ENCODE results near the gene FOXO1. TPM values are rescaled to one million over a fixed set of nuclear protein-coding genes. Genes with fewer than 3 reads are reported as not detected.
A peak's percentile ranks its signal among the peaks of the same experiment; 100 is the strongest.
"Not testable (repeated sequence)": the region's sequence is repeated elsewhere in the genome, so short reads cannot be mapped to it uniquely, and the experiment has no call there.

The FOXO1 gene
- total RNA-seq, 5 donors from 2014 or later (not counting 1 experiment from before 2014, with no cell fraction given), result 73.0 to 89.1 (median 84.5) TPM

DNA sequence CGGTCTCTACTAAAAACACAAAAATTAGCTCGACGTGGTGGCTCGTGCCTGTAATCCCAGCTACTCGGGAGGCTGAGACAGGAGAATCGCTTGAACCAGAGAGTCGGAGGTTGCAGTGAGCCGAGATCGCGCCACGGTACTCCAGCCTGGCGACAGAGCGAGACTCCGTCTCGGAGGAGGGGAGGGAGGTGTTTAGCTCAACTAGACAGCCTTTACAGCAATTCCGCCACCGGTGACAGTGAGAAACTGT, 2.4 kb downstream of the FOXO1 start:
- H3K36me3 Mint-ChIP-seq; H3K9me3 ChIP-seq; H3K9me3 Mint-ChIP-seq; H3K27me3 Mint-ChIP-seq; H3K27me3 ChIP-seq (replicated peaks in 1 of 2; ENCODE audit: control insufficient read depth in 2 of 2, extremely low read depth in 1 of 2, insufficient read depth in 2 of 2, low read length in 1 of 2); H3K36me3 ChIP-seq (ENCODE audit: control insufficient read depth in 2 of 2, extremely low read depth in 1 of 2, insufficient read depth in 1 of 2, low read length in 1 of 2): not testable (repeated sequence)
- Histone ChIP-seq H3K4me1 (ENCODE audit: control insufficient read depth in 1 of 2, extremely low read depth in 1 of 2, insufficient read depth in 2 of 2, low read length in 2 of 2) (peaks cover 35 to 41% of the 10 kb centered on the region in 2 experiments), H3K4me3 (ENCODE audit: control insufficient read depth in 1 of 2, extremely low read depth in 1 of 2, low read length in 1 of 2) (peak overlapping the region; percentile 71 to 96), H3K27ac (ENCODE audit: low read length) (peak overlapping the region; percentile 84)
- WGBS (ENCODE audit: insufficient coverage), result 0% methylated on average over 17 of the region's 17 CpGs
- DNase-seq (peak in 29 of 35 experiments; percentile 49 to 80 (median 66)), ATAC-seq (replicated peaks in 1 of 4) (peak; percentile 34 to 44 (median 35))
- ChIA-PET CTCF (interaction anchor here in 1 of 2 donors (0.8 kb wide), 1 partner anchor 43 kb away, joined by 3 read pairs; no protein-coding TSS in a partner anchor), POLR2A (interaction anchor here in 1 of 2 donors (0.5 to 1.2 kb wide), 7 partner anchors 14 to 178 kb away, joined by 3 to 5 read pairs (median 3); no protein-coding TSS in a partner anchor)
- Mint-ChIP-seq H3K27ac (peak overlapping the region; percentile 94 to 95), H3K4me3 (peak overlapping the region; percentile 90 to 98 (median 96)), H3K4me1 (peaks cover 50 to 64% (median 57%) of the 10 kb centered on the region in 3 donors)

DNA sequence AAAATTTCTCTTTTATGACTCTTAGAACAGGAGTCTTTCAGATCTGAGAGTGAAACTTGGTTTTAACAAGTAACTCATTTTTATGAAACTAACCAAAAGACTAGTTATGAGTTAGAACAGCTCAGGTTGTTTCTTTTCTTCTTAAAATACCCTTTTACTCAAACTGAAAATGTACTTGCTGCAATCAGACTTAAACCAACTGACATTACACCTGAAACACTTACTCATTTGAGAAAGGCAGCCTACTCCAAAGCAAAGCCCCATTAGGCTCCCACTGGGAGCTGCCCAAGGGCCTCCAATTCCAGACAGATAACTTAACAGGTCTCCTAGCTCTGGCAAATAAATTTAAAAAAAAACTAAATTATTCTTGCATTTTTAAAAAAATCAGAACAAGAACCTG, 3.6 kb downstream of the FOXO1 start:
- H3K36me3 Mint-ChIP-seq, result peaks cover 7% of the 10 kb centered on the region
- H3K27ac Mint-ChIP-seq, result peak overlapping the region; percentile 85 to 95
- H3K27me3 ChIP-seq (replicated peaks in 1 of 2; ENCODE audit: control insufficient read depth in 2 of 2, extremely low read depth in 1 of 2, insufficient read depth in 2 of 2, low read length in 1 of 2), result no peaks in the 10 kb centered on the region
- H3K4me1 Mint-ChIP-seq, result peaks cover 52 to 68% (median 61%) of the 10 kb centered on the region in 3 donors
- H3K4me3 Mint-ChIP-seq, result peak overlapping the region; percentile 90 to 98 (median 96)
- H3K9me3 ChIP-seq, result no peaks in the 10 kb centered on the region
- peak overlapping the region; percentile 7 for H3K27ac ChIP-seq (ENCODE audit: low read length)
- ChIA-PET POLR2A (no interaction called here), CTCF (interaction anchor here in 1 of 2 donors (0.7 kb wide), 1 partner anchor 33 kb away, joined by 3 read pairs; no protein-coding TSS in a partner anchor)
- H3K4me1 ChIP-seq (ENCODE audit: control insufficient read depth in 1 of 2, extremely low read depth in 1 of 2, insufficient read depth in 2 of 2, low read length in 2 of 2), result peaks cover 38 to 45% of the 10 kb centered on the region in 2 experiments
- no peaks in the 10 kb centered on the region for H3K9me3 Mint-ChIP-seq
- ATAC-seq (replicated peaks in 1 of 4) (no peak), DNase-seq (no peak)
- peaks cover 3 to 5% of the 10 kb centered on the region in 2 donors for H3K36me3 ChIP-seq (ENCODE audit: control insufficient read depth in 2 of 2, extremely low read depth in 1 of 2, insufficient read depth in 1 of 2, low read length in 1 of 2)
- H3K27me3 Mint-ChIP-seq, result no peaks in the 10 kb centered on the region
- H3K4me3 ChIP-seq (ENCODE audit: control insufficient read depth in 1 of 2, extremely low read depth in 1 of 2, low read length in 1 of 2), result peak overlapping the region in 1 of 2 donors; percentile 96

- H3K27me3 ChIP-seq (replicated peaks in 1 of 2; ENCODE audit: control insufficient read depth in 2 of 2, extremely low read depth in 1 of 2, insufficient read depth in 2 of 2, low read length in 1 of 2), result no peaks in the 10 kb centered on the region
- H3K27ac Mint-ChIP-seq, result peak overlapping the region; percentile 85 to 95
- H3K4me1 ChIP-seq (ENCODE audit: control insufficient read depth in 1 of 2, extremely low read depth in 1 of 2, insufficient read depth in 2 of 2, low read length in 2 of 2), result peaks cover 34 to 43% of the 10 kb centered on the region in 2 experiments
- POLR2A ChIA-PET, result no interaction called here
- no peak overlapping the region for H3K27ac ChIP-seq (ENCODE audit: low read length)
- H3K4me3 ChIP-seq (ENCODE audit: control insufficient read depth in 1 of 2, extremely low read depth in 1 of 2, low read length in 1 of 2), result peak overlapping the region in 1 of 2 donors; percentile 96
- ATAC-seq (replicated peaks in 1 of 4), result no peak
- CTCF ChIA-PET, result no interaction called here
- H3K36me3 ChIP-seq (ENCODE audit: control insufficient read depth in 2 of 2, extremely low read depth in 1 of 2, insufficient read depth in 1 of 2, low read length in 1 of 2), result peaks cover 3 to 5% of the 10 kb centered on the region in 2 donors
- H3K9me3 ChIP-seq, result no peaks in the 10 kb centered on the region
- H3K36me3 Mint-ChIP-seq, result peaks cover 13% of the 10 kb centered on the region
- no peak for DNase-seq
- H3K4me3 Mint-ChIP-seq, result peak overlapping the region; percentile 90 to 98 (median 96)
- no peaks in the 10 kb centered on the region for H3K9me3 Mint-ChIP-seq
- 48% methylated on average over 4 of the region's 10 CpGs for WGBS (ENCODE audit: insufficient coverage)
- no peaks in the 10 kb centered on the region for H3K27me3 Mint-ChIP-seq
- H3K4me1 Mint-ChIP-seq, result peaks cover 54 to 71% (median 62%) of the 10 kb centered on the region in 3 donors
Observed at GRCh38 chr13:40661875-40662665, 4.4 kb downstream of the FOXO1 start.

DNA sequence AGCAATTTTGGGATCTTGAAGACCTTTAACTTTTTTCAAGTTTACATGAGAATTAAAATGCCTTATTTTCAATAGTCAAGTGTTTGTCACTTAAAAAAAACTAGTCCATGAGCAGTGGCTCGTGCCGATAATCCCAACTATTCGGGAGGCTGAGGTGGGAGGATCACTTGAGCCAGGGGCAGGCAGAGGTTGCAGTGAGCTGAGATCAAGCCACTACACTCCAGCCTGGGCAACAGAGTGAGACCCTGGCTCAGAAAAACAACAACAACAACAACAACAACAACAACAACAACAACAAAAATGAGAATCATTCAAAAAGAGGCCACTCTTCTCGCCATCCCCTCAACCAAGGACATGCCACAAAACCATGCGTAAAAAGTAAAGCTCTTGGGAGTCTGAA, 5.7 kb downstream of the FOXO1 start:
- Histone ChIP-seq H3K27me3 (replicated peaks in 1 of 2; ENCODE audit: control insufficient read depth in 2 of 2, extremely low read depth in 1 of 2, insufficient read depth in 2 of 2, low read length in 1 of 2) (no peaks in the 10 kb centered on the region), H3K9me3 (no peaks in the 10 kb centered on the region), H3K27ac (ENCODE audit: low read length) (no peak overlapping the region), H3K4me3 (ENCODE audit: control insufficient read depth in 1 of 2, extremely low read depth in 1 of 2, low read length in 1 of 2) (no peak overlapping the region), H3K4me1 (ENCODE audit: control insufficient read depth in 1 of 2, extremely low read depth in 1 of 2, insufficient read depth in 2 of 2, low read length in 2 of 2) (peaks cover 39 to 49% of the 10 kb centered on the region in 2 experiments), H3K36me3 (ENCODE audit: control insufficient read depth in 2 of 2, extremely low read depth in 1 of 2, insufficient read depth in 1 of 2, low read length in 1 of 2) (peaks cover 3 to 5% of the 10 kb centered on the region in 2 donors)
- H3K27me3 Mint-ChIP-seq, result no peaks in the 10 kb centered on the region
- no peaks in the 10 kb centered on the region for H3K9me3 Mint-ChIP-seq
- no peak for ATAC-seq (replicated peaks in 1 of 4)
- POLR2A ChIA-PET, result interaction anchor here (0.6 to 1.2 kb wide), 3 partner anchors 17 to 47 kb away, joined by 3 to 6 read pairs (median 4); no protein-coding TSS in a partner anchor
- H3K36me3 Mint-ChIP-seq, result peaks cover 13% of the 10 kb centered on the region
- DNase-seq, result no peak
- peak overlapping the region; percentile 44 to 96 (median 49) for H3K4me3 Mint-ChIP-seq
- peak overlapping the region in 1 of 2 donors; percentile 69 for H3K27ac Mint-ChIP-seq
- CTCF ChIA-PET, result interaction anchor here in 1 of 2 donors (0.5 to 0.7 kb wide), 2 partner anchors 166 to 1886 kb away, joined by 3 read pairs; no protein-coding TSS in a partner anchor
- peaks cover 68 to 84% (median 76%) of the 10 kb centered on the region in 3 donors for H3K4me1 Mint-ChIP-seq
- WGBS (ENCODE audit: insufficient coverage), result no CpG with 5 or more reads among the region's 5 CpGs

DNA sequence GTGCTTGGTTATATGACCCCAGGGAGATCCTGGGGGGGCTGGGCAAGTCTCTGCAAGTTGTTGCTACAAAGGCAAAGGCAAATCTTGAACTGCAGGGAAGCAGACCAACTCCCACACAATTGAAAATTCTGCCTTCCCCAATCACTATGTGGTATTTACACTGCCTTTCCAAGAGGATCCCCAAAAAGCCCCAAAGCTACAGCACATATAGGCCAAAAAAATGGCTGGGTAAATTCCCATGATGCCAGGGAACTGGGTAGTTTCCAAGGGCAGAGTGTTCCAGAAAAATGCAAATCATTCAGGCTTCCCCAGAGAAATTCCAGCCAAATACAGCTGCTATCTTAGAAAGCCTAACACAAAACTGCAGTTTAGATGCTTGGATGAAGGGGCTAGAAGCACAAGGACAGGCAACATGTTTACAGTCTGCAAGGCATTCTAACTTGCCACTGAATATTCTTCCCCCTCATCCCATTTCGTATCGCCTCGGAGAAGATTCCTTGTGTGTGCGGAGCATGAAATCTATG, 6.2 kb downstream of the FOXO1 start:
- Histone ChIP-seq H3K27ac (ENCODE audit: low read length) (no peak overlapping the region), H3K9me3 (no peaks in the 10 kb centered on the region), H3K4me3 (ENCODE audit: control insufficient read depth in 1 of 2, extremely low read depth in 1 of 2, low read length in 1 of 2) (no peak overlapping the region), H3K4me1 (ENCODE audit: control insufficient read depth in 1 of 2, extremely low read depth in 1 of 2, insufficient read depth in 2 of 2, low read length in 2 of 2) (peaks cover 40 to 52% of the 10 kb centered on the region in 2 experiments), H3K36me3 (ENCODE audit: control insufficient read depth in 2 of 2, extremely low read depth in 1 of 2, insufficient read depth in 1 of 2, low read length in 1 of 2) (peaks cover 3 to 5% of the 10 kb centered on the region in 2 donors), H3K27me3 (replicated peaks in 1 of 2; ENCODE audit: control insufficient read depth in 2 of 2, extremely low read depth in 1 of 2, insufficient read depth in 2 of 2, low read length in 1 of 2) (no peaks in the 10 kb centered on the region)
- ChIA-PET POLR2A (interaction anchor here in 1 of 2 donors (1.2 kb wide), 1 partner anchor 17 kb away, joined by 3 read pairs; no protein-coding TSS in a partner anchor), CTCF (interaction anchor here in 1 of 2 donors (0.7 kb wide), 1 partner anchor 166 kb away, joined by 4 read pairs; no protein-coding TSS in a partner anchor)
- peaks cover 72 to 86% (median 81%) of the 10 kb centered on the region in 3 donors for H3K4me1 Mint-ChIP-seq
- DNase-seq, result no peak
- WGBS (ENCODE audit: insufficient coverage), result no CpG with 5 or more reads among the region's 4 CpGs
- no peak for ATAC-seq (replicated peaks in 1 of 4)
- peak overlapping the region in 1 of 2 donors; percentile 48 for H3K27ac Mint-ChIP-seq
- peaks cover 13% of the 10 kb centered on the region for H3K36me3 Mint-ChIP-seq
- H3K9me3 Mint-ChIP-seq, result no peaks in the 10 kb centered on the region
- no peaks in the 10 kb centered on the region for H3K27me3 Mint-ChIP-seq
- H3K4me3 Mint-ChIP-seq, result peak overlapping the region; percentile 44 to 96 (median 49)

GRCh38 chr13:40657951-40658350, 8.5 kb downstream of the FOXO1 start:
- Histone ChIP-seq H3K4me3 (ENCODE audit: control insufficient read depth in 1 of 2, extremely low read depth in 1 of 2, low read length in 1 of 2) (no peak overlapping the region), H3K27me3 (replicated peaks in 1 of 2; ENCODE audit: control insufficient read depth in 2 of 2, extremely low read depth in 1 of 2, insufficient read depth in 2 of 2, low read length in 1 of 2) (no peaks in the 10 kb centered on the region), H3K36me3 (ENCODE audit: control insufficient read depth in 2 of 2, extremely low read depth in 1 of 2, insufficient read depth in 1 of 2, low read length in 1 of 2) (peaks cover 3 to 5% of the 10 kb centered on the region in 2 donors), H3K9me3 (no peaks in the 10 kb centered on the region), H3K4me1 (ENCODE audit: control insufficient read depth in 1 of 2, extremely low read depth in 1 of 2, insufficient read depth in 2 of 2, low read length in 2 of 2) (peaks cover 42 to 71% of the 10 kb centered on the region in 2 experiments), H3K27ac (ENCODE audit: low read length) (no peak overlapping the region)
- peaks cover 13% of the 10 kb centered on the region for H3K36me3 Mint-ChIP-seq
- no peaks in the 10 kb centered on the region for H3K9me3 Mint-ChIP-seq
- ChIA-PET CTCF (interaction anchor here in 1 of 2 donors (0.6 kb wide), 1 partner anchor 52 kb away, joined by 3 read pairs; no protein-coding TSS in a partner anchor), POLR2A (no interaction called here)
- peak overlapping the region; percentile 60 to 71 for H3K27ac Mint-ChIP-seq
- H3K27me3 Mint-ChIP-seq, result no peaks in the 10 kb centered on the region
- H3K4me1 Mint-ChIP-seq, result peaks cover 93 to 95% (median 93%) of the 10 kb centered on the region in 3 donors
- DNase-seq (no peak), ATAC-seq (replicated peaks in 1 of 4) (no peak)
- H3K4me3 Mint-ChIP-seq, result peak overlapping the region; percentile 21 to 96 (median 49)
- 90% methylated on average over 4 of the region's 4 CpGs for WGBS (ENCODE audit: insufficient coverage)

Data from T-cell (primary cell).